GM04503 (cell line): ENCODE measurements around the gene OR14I1.

ENCODE experiments used
- DNase-seq: peaks from one replicate; pipeline ENCODE4 v3.0.0-alpha.2; 2012; ENCODE audit warnings: low read depth

Gene OR14I1

GRCh38 chr1:248702714-248703113 is at the start of gene OR14I1:
Gene OR14I1, minus strand, starts transcription at chr1:248702766.
- DNase-seq, result no peak

GRCh38 chr1:248751635-248752034 is 49.1 kb upstream of the OR14I1 start:
- no peak for DNase-seq

- DNase-seq, result no peak
Measured at GRCh38 chr1:248751142-248751541, 48.6 kb upstream of the OR14I1 start.

GRCh38 chr1:248750496-248750895 is 47.9 kb upstream of the OR14I1 start:
- DNase-seq, result no peak

GRCh38 chr1:248748211-248748610 is 45.6 kb upstream of the OR14I1 start:
- no peak for DNase-seq

- no peak for DNase-seq
Measured at GRCh38 chr1:248740876-248741275, 38.3 kb upstream of the OR14I1 start.

- no peak for DNase-seq
Measured at GRCh38 chr1:248739572-248740205, 37.1 kb upstream of the OR14I1 start.

GRCh38 chr1:248737457-248737856 is 34.9 kb upstream of the OR14I1 start:
- DNase-seq, result no peak

- no peak for DNase-seq
Measured at GRCh38 chr1:248736977-248737376, 34.4 kb upstream of the OR14I1 start.

GRCh38 chr1:248733566-248733965 is 31.0 kb upstream of the OR14I1 start:
- DNase-seq, result no peak

GRCh38 chr1:248730507-248731335 is 28.2 kb upstream of the OR14I1 start:
- no peak for DNase-seq

GRCh38 chr1:248714248-248714647 is 11.7 kb upstream of the OR14I1 start:
- DNase-seq, result no peak

- no peak for DNase-seq
Measured at GRCh38 chr1:248710305-248710900, 7.8 kb upstream of the OR14I1 start.

- DNase-seq, result no peak
Measured at GRCh38 chr1:248704606-248705005, 2.0 kb upstream of the OR14I1 start.

GRCh38 chr1:248703674-248704073 is 1.1 kb upstream of the OR14I1 start:
- no peak for DNase-seq

GRCh38 chr1:248699099-248699498 is 3.5 kb downstream of the OR14I1 start:
- no peak for DNase-seq

- no peak for DNase-seq
Measured at GRCh38 chr1:248697907-248698306, 4.7 kb downstream of the OR14I1 start.

- no peak for DNase-seq
Measured at GRCh38 chr1:248696774-248697173, 5.8 kb downstream of the OR14I1 start.

- no peak for DNase-seq
Measured at GRCh38 chr1:248696261-248696660, 6.3 kb downstream of the OR14I1 start.

- DNase-seq, result peak; percentile 5
Measured at GRCh38 chr1:248695451-248696132, 7.0 kb downstream of the OR14I1 start.

- DNase-seq, result no peak
Measured at GRCh38 chr1:248691567-248692155, 10.9 kb downstream of the OR14I1 start.
